Body of pancreas (tissue), 4 donors: Measurements from ENCODE around the gene TBX21. TPM values are rescaled to one million over a fixed set of nuclear protein-coding genes. Genes with fewer than 3 reads are reported as not detected.

ENCODE experiments used
- ATAC-seq: fragments of 150-250 bp; one replicate; pipeline ENCODE4 v1.9.1; 2016
- DNase-seq, 4 donors: peaks; one replicate each; pipeline ENCODE4 v3.0.0-alpha.2; 2019
- H3K27ac ChIP-seq, 4 donors: fragments of 200-600 bp; sonication (generic); 1 replicate in 3 of 4; 2 replicates in 1 of 4; pipeline versions ENCODE4 v1.5.1 to v1.6.1; 2016 to 2019; ENCODE audit warnings: mild to moderate bottlenecking in 1 of 4, mixed read lengths in 1 of 4, moderate library complexity in 1 of 4
- H3K27me3 ChIP-seq, 2 donors: fragments of 200-600 bp; sonication (generic); one replicate each; pipeline ENCODE4 v1.6.0; 2016; ENCODE audit warnings: mild to moderate bottlenecking in 1 of 2
- H3K36me3 ChIP-seq, 2 donors: fragments of 200-600 bp; sonication (generic); replicated peaks in 1 of 2; 2 replicates each; pipeline ENCODE4 v1.5.1; 2016; ENCODE audit warnings: low read depth in 2 of 2; ENCODE audit not compliant: insufficient read depth in 1 of 2
- H3K4me1 ChIP-seq: fragments of 200-600 bp; sonication (generic); one replicate; pipeline ENCODE4 v1.6.0; 2016
- H3K4me3 ChIP-seq, 2 donors: fragments of 200-600 bp; sonication (generic); 1 replicate in 1 of 2; 2 replicates in 1 of 2; pipeline ENCODE4 v1.5.1; 2016 to 2019
- H3K9me3 ChIP-seq, 3 donors: fragments of 200-600 bp; sonication (generic); 1 replicate in 2 of 3; 2 replicates in 1 of 3; pipeline ENCODE4 v1.5.1; 2016
- POLR2A ChIP-seq, 3 donors: fragments of 450-650 bp; IDR thresholded peaks; one replicate each; pipeline ENCODE4 v1.6.1; 2016; ENCODE audit warnings: antibody characterized with exemption in 3 of 3, mild to moderate bottlenecking in 2 of 3
- WGBS, 2 donors: methylation state at CpG; one replicate each; pipeline ENCODE4 v1.1.5; 2017; 5-methylcytosine and 5-hydroxymethylcytosine counted together
- intact Hi-C: fragments of 100-400 bp; cut with DNase I; formaldehyde crosslinking; loops from one replicate; pipeline ENCODE4 v1.15.1; 2023
- total RNA-seq, 2 donors: library from RNA; depleted of rRNA; stranded (reverse); fragments of >200 nt; gene quantifications; one replicate each; pipeline ENCODE4 v1.1.0, GENCODE V29; 2016
- TF ChIP-seq, protein P1 (sequence below), 7 experiments: fragments of 450-650 bp in 4 of 7; fragments of 200-600 bp in 3 of 7; sonication (generic) in 3 of 7; IDR thresholded peaks; one replicate each; pipeline ENCODE4 v1.5.1; 2016 to 2019; ENCODE audit warnings: antibody characterized with exemption in 7 of 7

The TBX21 gene
- total RNA-seq, 2 donors from 2014 or later, result 1.0 TPM; not detected in 1

DNA sequence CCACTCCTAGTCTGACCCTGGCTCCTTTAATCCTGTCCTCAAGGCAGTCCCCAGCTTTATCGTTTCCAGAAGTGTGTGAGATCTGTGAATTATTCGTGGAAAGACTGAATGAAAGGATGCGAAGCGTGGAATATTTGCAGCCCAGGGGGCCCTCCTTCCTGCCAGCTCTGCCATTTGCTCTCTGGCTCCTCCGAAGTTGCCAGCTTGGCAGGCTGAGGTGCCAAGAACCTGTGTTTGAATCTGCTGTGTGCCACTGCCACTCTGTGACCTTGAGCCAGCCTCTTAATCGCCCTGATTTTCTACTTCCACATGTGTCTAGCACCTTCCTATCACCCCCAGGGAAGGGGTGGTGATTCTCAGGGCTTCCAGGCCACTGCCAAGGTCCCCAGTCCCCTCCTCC is 28.3 kb upstream of the TBX21 start:
- DNase-seq (no peak), ATAC-seq (no peak)
- H3K36me3 ChIP-seq, result no peaks in the 10 kb centered on the region
- WGBS, 2 donors, result 45 to 46% methylated on average over 6 of the region's 6 CpGs
- no peaks in the 10 kb centered on the region for H3K9me3 ChIP-seq
- H3K27ac ChIP-seq, result no peak overlapping the region
- H3K4me3 ChIP-seq, result no peak overlapping the region
- intact Hi-C loops, result no loop called here
- TF ChIP-seq POLR2A (IDR thresholded peaks at IDR 0.05), result no peak
- TF ChIP-seq, protein P1, sequence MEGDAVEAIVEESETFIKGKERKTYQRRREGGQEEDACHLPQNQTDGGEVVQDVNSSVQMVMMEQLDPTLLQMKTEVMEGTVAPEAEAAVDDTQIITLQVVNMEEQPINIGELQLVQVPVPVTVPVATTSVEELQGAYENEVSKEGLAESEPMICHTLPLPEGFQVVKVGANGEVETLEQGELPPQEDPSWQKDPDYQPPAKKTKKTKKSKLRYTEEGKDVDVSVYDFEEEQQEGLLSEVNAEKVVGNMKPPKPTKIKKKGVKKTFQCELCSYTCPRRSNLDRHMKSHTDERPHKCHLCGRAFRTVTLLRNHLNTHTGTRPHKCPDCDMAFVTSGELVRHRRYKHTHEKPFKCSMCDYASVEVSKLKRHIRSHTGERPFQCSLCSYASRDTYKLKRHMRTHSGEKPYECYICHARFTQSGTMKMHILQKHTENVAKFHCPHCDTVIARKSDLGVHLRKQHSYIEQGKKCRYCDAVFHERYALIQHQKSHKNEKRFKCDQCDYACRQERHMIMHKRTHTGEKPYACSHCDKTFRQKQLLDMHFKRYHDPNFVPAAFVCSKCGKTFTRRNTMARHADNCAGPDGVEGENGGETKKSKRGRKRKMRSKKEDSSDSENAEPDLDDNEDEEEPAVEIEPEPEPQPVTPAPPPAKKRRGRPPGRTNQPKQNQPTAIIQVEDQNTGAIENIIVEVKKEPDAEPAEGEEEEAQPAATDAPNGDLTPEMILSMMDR (IDR thresholded peaks at IDR 0.05), result no peak
- no peaks in the 10 kb centered on the region for H3K27me3 ChIP-seq
- H3K4me1 ChIP-seq, result peaks cover 3% of the 10 kb centered on the region

DNA sequence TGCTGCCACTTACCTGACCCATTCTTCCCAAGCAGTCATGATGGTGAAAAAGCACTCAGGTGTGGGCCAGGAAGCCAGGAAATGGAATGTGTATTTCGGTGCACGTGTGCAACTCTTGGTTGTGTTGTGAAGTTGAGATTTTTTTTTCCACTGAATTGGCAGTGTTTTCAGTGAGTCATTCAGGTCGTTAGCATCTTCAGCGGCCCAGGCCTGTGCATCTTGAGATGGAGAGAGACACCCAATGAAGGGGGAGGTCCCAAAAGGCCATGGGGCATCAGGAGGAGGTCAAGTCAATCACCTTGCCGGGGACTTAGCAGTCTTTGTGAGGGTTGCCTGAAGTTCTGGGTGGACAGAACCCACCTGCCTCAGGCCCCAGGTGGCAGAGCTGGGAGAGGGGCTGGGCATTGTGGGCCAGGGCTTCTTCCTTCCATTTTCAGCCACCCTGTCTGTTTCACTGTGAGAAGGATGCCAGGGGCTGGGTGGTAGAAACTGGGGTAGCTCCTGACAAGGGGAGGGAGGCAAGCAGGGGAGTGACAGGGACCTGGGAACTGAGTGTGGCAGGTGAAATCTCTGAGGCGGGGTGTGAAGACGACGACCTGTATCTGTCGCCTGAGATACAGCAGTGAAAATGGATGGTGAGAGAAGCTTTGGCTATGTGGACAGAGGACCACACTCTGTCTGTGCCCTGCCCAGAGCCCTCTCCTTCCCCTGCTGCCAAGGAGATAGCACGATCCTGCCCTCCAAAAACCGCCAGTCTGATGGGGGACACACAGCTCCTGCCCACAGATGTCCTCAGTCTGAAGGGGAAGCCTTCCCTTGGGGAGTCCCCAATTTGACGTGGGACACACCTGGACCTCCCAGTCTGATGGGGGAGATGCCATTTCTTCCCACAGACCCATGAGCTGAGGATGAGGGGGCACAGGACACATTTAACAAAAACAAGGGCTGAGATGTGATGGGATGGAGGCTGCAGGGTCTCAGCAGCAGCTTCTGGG is 27.2 kb upstream of the TBX21 start:
- no peak for DNase-seq
- ATAC-seq, result no peak
- Histone ChIP-seq H3K4me3 (no peak overlapping the region), H3K4me1 (peaks cover 3% of the 10 kb centered on the region), H3K27me3 (no peaks in the 10 kb centered on the region), H3K36me3 (no peaks in the 10 kb centered on the region), H3K9me3 (no peaks in the 10 kb centered on the region), H3K27ac (no peak overlapping the region)
- no peak for TF ChIP-seq POLR2A (IDR thresholded peaks at IDR 0.05)
- TF ChIP-seq, protein P1 (IDR thresholded peaks at IDR 0.05), result no peak
- intact Hi-C loops, result no loop called here
- 76 to 79% methylated on average over 12 of the region's 12 CpGs for WGBS, 2 donors

DNA sequence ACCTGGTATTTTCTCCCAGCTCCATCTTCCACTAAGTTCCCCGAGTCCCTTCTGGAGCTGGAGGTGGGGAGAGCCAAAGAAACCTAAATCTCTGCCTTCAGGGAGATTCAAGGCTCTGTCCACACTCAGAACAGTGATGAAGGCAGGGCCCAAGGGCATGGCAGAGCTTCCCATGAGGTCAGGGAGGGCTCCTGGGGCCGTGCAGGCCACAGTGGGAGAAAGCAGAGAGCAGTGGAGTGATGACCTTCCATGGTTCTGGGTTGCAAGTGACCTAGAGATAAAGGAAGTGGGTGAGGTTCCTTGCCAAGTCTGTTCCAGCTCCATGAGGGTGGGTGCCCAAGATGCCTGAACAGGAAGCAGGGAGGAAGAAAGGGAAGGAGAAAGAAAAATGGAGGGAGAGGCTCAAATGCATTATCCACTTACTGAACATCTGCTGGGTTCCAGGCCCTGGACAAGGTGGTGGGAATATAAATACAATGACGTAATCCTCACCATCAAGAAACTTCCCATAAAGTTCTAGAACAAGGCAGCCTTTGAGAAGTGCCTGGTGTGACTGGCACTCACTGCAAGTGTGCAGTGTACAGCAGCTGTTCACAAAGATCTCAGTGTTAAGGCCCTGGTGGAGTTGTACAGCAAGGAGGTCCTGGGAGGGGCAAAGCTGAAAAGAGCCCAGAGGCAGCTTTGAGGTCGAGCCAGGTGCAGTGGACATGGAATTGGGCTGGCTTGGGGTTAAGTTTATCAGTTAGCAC is 25.8 kb upstream of the TBX21 start:
- Histone ChIP-seq H3K36me3 (no peaks in the 10 kb centered on the region), H3K9me3 (no peaks in the 10 kb centered on the region), H3K4me1 (peaks cover 3% of the 10 kb centered on the region), H3K27ac (no peak overlapping the region), H3K4me3 (no peak overlapping the region), H3K27me3 (no peaks in the 10 kb centered on the region)
- 51 to 54% methylated on average over 3 to 4 of the region's 4 CpGs for WGBS, 2 donors
- ATAC-seq (no peak), DNase-seq (peak in 1 of 4 donors; percentile 15)
- intact Hi-C loops, result no loop called here
- no peak for TF ChIP-seq POLR2A (IDR thresholded peaks at IDR 0.05)
- TF ChIP-seq, protein P1 (IDR thresholded peaks at IDR 0.05), result no peak

DNA sequence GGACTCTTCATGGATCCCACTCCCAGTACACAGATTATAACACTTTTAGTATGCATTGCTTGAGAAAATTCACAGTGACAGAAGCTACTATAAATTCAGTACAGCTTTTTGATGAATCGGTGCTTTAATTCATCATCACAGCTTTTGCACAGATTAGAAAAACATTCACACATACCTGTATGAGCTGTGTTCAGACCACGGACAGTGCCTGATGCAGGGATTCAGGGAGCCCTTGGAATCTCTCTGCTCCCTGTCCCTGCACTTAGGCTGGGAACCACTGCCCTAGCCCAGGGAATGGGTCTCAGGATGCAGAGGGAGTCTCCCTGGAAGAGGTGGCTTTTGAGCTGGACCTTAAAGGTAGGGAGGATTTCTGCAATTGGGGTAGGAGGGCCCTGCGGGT is 25.2 kb upstream of the TBX21 start:
- no peaks in the 10 kb centered on the region for H3K36me3 ChIP-seq
- H3K27ac ChIP-seq, result no peak overlapping the region
- intact Hi-C loops, result no loop called here
- 68 to 87% methylated on average over 3 of the region's 3 CpGs for WGBS, 2 donors
- ATAC-seq (no peak), DNase-seq (no peak)
- H3K4me1 ChIP-seq, result peaks cover 3% of the 10 kb centered on the region
- H3K9me3 ChIP-seq, result no peaks in the 10 kb centered on the region
- TF ChIP-seq, protein P1 (IDR thresholded peaks at IDR 0.05), result no peak
- no peak for TF ChIP-seq POLR2A (IDR thresholded peaks at IDR 0.05)
- H3K27me3 ChIP-seq, result no peaks in the 10 kb centered on the region
- no peak overlapping the region for H3K4me3 ChIP-seq
